ENCODE results near the gene ZNF276.
A peak's percentile ranks its signal among the peaks of the same experiment; 100 is the strongest.

Gene ZNF276

GRCh38 chr16:89717688-89718505, 3.4 kb upstream of the ZNF276 start:
- TF ChIP-seq FOXM1 (IDR thresholded peaks at IDR 0.05; ENCODE audit: borderline replicate concordance, low read depth) (no peak), YY1 (IDR thresholded peaks at IDR 0.05; ENCODE audit: low read depth) (no peak)

GRCh38 chr16:89720551-89720812, 855 bp upstream of the ZNF276 start:
- TF ChIP-seq FOXM1 (IDR thresholded peaks at IDR 0.05; ENCODE audit: borderline replicate concordance, low read depth) (no peak), REST (IDR thresholded peaks at IDR 0.05; ENCODE audit: low read depth) (peak; percentile 57), CEBPB (IDR thresholded peaks at IDR 0.05) (no peak)

- TF ChIP-seq REST (IDR thresholded peaks at IDR 0.05; ENCODE audit: low read depth) = no peak
- TF ChIP-seq TAF1 (IDR thresholded peaks at IDR 0.05; ENCODE audit: low read depth) = peak; percentile 63; the same call in 1 of the 2 replicates
- TF ChIP-seq TEAD4 (IDR thresholded peaks at IDR 0.05) = no peak
- 0 out of 2 replicates have a peak, but pooled peaks have one; percentile 2 for TF ChIP-seq EGR1 (IDR thresholded peaks at IDR 0.05)
- no peak for TF ChIP-seq ZBTB7A (IDR thresholded peaks at IDR 0.05; ENCODE audit: low read depth)
- peak; percentile 15; the same call in 1 of the 2 replicates for TF ChIP-seq EP300 (IDR thresholded peaks at IDR 0.05; ENCODE audit: borderline replicate concordance)
Observed at GRCh38 chr16:89721546-89722391, 432 bp downstream of the ZNF276 start.

GRCh38 chr16:89722392-89723278, 1.3 kb downstream of the ZNF276 start:
- no peak for TF ChIP-seq YY1 (IDR thresholded peaks at IDR 0.05; ENCODE audit: low read depth)
- no peak for TF ChIP-seq TCF12 (IDR thresholded peaks at IDR 0.05; ENCODE audit: low read depth)
- TF ChIP-seq TEAD4 (IDR thresholded peaks at IDR 0.05) = no peak
- no peak for TF ChIP-seq USF1 (IDR thresholded peaks at IDR 0.05)
- no peak for TF ChIP-seq EP300 (IDR thresholded peaks at IDR 0.05; ENCODE audit: borderline replicate concordance)
- TF ChIP-seq ZBTB7A (IDR thresholded peaks at IDR 0.05; ENCODE audit: low read depth) = no peak
- no peak for TF ChIP-seq REST (IDR thresholded peaks at IDR 0.05; ENCODE audit: low read depth)
- no peak for TF ChIP-seq EGR1 (IDR thresholded peaks at IDR 0.05)
- TF ChIP-seq TAF1 (IDR thresholded peaks at IDR 0.05; ENCODE audit: low read depth) = peak; percentile 41; the same call in 1 of the 2 replicates
- TF ChIP-seq CREB1 (IDR thresholded peaks at IDR 0.05; ENCODE audit: low read depth) = 0 out of 2 replicates have a peak, but pooled peaks have one; percentile 5
- no peak for TF ChIP-seq RAD21 (IDR thresholded peaks at IDR 0.05; ENCODE audit: low read depth)
- TF ChIP-seq MAX (IDR thresholded peaks at IDR 0.05) = peak; percentile 58; the same call in 1 of the 2 replicates
- TF ChIP-seq NFIC (IDR thresholded peaks at IDR 0.05) = peak; percentile 54; the same call in 1 of the 2 replicates
- no peak for TF ChIP-seq CEBPB (IDR thresholded peaks at IDR 0.05)
- no peak for TF ChIP-seq FOXM1 (IDR thresholded peaks at IDR 0.05; ENCODE audit: borderline replicate concordance, low read depth)
